ENCODE data around the gene EXT2. TPM values are rescaled to one million over a fixed set of nuclear protein-coding genes. Genes with fewer than 3 reads are reported as not detected.

Gene EXT2
- total and polyA plus RNA-seq, 2 donors from 2014 or later, result 29.8 to 54.1 TPM

DNA sequence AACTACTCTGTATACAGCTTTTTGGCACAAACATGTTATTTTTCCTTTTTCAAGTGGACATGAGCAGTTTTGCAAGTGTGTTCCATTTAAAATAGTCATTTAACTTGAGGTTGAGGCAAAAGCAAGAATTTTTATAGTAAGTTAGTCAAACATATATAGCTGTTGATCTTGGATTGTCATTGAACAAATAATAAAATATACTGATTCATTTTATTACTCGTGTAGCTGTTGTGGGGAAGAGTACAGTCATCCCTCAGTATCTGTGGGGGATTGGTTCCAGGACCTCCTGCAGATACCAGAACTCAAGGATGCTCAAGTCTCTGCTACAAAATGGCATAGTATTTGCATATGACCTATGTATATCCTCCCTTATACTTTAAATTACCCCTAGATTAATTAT lies 45.3 kb downstream of the EXT2 start:
- Histone ChIP-seq H3K27ac (ENCODE audit: low read depth in 2 of 2, low read length in 2 of 2) (no peak overlapping the region), H3K4me3 (ENCODE audit: low read length in 3 of 3) (no peak overlapping the region), H3K4me1 (ENCODE audit: control insufficient read depth in 2 of 3, insufficient read depth in 2 of 3, low read depth in 1 of 3, low read length in 3 of 3) (peaks cover 2 to 22% (median 13%) of the 10 kb centered on the region in 3 donors), H3K9me3 (ENCODE audit: control insufficient read depth in 2 of 3, insufficient read depth in 1 of 3, low read length in 3 of 3) (no peaks in the 10 kb centered on the region), H3K27me3 (ENCODE audit: control insufficient read depth, insufficient read depth, low read length) (no peaks in the 10 kb centered on the region), H3K9ac (ENCODE audit: low read length in 3 of 3) (no peak overlapping the region), H3K36me3 (ENCODE audit: control insufficient read depth in 2 of 3, insufficient read depth in 3 of 3, low read length in 3 of 3) (peaks cover 0 to 2% (median 0%) of the 10 kb centered on the region in 3 donors)
- TF ChIP-seq, protein P1, sequence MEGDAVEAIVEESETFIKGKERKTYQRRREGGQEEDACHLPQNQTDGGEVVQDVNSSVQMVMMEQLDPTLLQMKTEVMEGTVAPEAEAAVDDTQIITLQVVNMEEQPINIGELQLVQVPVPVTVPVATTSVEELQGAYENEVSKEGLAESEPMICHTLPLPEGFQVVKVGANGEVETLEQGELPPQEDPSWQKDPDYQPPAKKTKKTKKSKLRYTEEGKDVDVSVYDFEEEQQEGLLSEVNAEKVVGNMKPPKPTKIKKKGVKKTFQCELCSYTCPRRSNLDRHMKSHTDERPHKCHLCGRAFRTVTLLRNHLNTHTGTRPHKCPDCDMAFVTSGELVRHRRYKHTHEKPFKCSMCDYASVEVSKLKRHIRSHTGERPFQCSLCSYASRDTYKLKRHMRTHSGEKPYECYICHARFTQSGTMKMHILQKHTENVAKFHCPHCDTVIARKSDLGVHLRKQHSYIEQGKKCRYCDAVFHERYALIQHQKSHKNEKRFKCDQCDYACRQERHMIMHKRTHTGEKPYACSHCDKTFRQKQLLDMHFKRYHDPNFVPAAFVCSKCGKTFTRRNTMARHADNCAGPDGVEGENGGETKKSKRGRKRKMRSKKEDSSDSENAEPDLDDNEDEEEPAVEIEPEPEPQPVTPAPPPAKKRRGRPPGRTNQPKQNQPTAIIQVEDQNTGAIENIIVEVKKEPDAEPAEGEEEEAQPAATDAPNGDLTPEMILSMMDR (IDR thresholded peaks at IDR 0.05; ENCODE audit: borderline replicate concordance, extremely low read depth, insufficient read depth), result no peak
- DNase-seq (no peak), FAIRE-seq (no peak)
- intact Hi-C loops (cut with DNase I), result no loop called here

DNA sequence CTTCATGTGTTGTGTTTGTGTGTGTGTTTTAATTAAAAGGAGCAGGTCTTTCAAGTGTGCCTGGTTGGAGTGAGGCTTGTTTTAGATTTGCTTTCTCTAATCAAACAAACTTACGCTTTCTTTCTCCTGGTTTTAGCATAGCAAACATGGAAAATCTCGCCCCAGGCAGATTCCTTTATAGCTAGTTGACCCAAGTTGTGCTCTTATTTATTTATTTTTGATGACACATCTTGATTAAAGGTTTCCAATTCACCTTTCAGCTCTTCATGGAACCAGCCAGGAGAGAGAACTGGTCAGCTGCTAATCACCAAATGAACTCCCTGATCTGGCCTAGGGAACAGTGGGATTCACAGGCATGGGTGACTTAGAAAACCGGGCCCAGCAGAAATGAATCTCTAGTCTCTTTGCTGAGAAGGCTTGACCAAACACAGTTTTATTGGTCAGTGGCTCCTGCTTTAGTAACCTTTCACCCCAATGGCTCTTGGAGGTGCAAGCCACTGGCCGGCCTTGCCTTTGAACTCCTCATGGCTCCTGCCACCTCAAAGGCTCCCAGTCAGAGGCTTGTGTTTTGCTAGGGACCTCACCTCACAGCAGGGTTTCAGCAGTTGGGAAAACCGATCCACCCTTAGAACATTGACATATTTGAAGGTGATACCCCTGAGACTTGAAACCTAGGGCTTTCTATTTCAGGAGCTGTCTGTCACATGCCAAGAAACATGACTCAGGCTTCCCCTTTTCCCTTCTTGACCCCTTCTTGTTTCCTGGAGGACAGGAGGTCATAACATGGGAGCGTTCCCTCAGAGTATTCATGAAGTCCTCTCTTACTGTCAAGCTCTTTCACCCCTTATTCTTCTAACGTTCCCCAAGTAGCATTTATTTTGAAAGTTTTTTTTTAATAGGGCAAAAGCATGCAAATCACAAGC lies 48.8 kb downstream of the EXT2 start:
- Histone ChIP-seq H3K9me3 (ENCODE audit: control insufficient read depth in 2 of 3, insufficient read depth in 1 of 3, low read length in 3 of 3) (no peaks in the 10 kb centered on the region), H3K27me3 (ENCODE audit: control insufficient read depth, insufficient read depth, low read length) (no peaks in the 10 kb centered on the region), H3K4me3 (ENCODE audit: low read length in 3 of 3) (no peak overlapping the region), H3K27ac (ENCODE audit: low read depth in 2 of 2, low read length in 2 of 2) (no peak overlapping the region), H3K36me3 (ENCODE audit: control insufficient read depth in 2 of 3, insufficient read depth in 3 of 3, low read length in 3 of 3) (peaks cover 0 to 2% (median 0%) of the 10 kb centered on the region in 3 donors), H3K9ac (ENCODE audit: low read length in 3 of 3) (no peak overlapping the region), H3K4me1 (ENCODE audit: control insufficient read depth in 2 of 3, insufficient read depth in 2 of 3, low read depth in 1 of 3, low read length in 3 of 3) (peaks cover 0 to 22% (median 8%) of the 10 kb centered on the region in 3 donors)
- intact Hi-C loops (cut with DNase I), result no loop called here
- TF ChIP-seq, protein P1 (IDR thresholded peaks at IDR 0.05; ENCODE audit: borderline replicate concordance, extremely low read depth, insufficient read depth), result no peak
- no peak for DNase-seq
- FAIRE-seq, result no peak

DNA sequence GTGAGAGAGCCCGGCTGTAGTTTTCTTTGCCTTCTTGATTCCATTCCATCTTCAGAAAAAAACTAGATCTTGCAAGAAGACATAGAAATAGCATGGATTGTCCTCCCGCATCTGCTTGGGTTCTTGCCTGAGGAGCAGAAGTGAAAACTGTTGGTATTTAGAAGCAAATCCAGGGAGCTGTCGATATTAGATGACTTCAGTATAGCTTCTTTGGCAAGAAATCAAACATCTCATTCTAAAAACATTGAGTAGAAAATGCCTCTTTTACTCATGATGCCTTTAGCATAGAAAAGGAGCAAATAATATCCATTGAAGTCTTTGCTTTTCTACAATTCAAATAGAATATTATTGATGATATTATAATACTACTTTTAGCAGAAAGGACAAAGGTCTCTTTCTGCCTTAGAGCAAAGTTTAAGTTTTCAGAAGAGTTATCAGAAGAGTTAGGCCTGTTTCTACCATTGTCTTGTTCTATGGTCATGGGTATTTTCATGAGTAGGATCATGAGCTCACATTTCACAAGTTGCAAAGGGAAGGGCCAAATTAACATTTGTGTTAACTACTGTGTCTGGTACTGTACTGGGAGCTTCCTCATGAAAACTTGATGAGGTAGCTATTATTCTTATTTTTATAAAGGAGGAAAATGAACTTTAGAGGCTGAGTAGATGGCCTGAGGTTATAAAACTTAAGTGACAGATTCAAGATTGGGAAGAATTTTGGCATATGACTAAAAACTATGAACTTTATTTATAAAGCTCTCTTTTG lies 49.7 kb downstream of the EXT2 start:
- no peak for FAIRE-seq
- H3K4me1 ChIP-seq (ENCODE audit: control insufficient read depth in 2 of 3, insufficient read depth in 2 of 3, low read depth in 1 of 3, low read length in 3 of 3), result peaks cover 0 to 20% (median 5%) of the 10 kb centered on the region in 3 donors
- no peak overlapping the region for H3K9ac ChIP-seq (ENCODE audit: low read length in 3 of 3)
- H3K4me3 ChIP-seq (ENCODE audit: low read length in 3 of 3), result no peak overlapping the region
- H3K27ac ChIP-seq (ENCODE audit: low read depth in 2 of 2, low read length in 2 of 2), result no peak overlapping the region
- TF ChIP-seq, protein P1 (IDR thresholded peaks at IDR 0.05; ENCODE audit: borderline replicate concordance, extremely low read depth, insufficient read depth), result no peak
- H3K27me3 ChIP-seq (ENCODE audit: control insufficient read depth, insufficient read depth, low read length), result no peaks in the 10 kb centered on the region
- H3K36me3 ChIP-seq (ENCODE audit: control insufficient read depth in 2 of 3, insufficient read depth in 3 of 3, low read length in 3 of 3), result peaks cover 0 to 2% (median 0%) of the 10 kb centered on the region in 3 donors
- DNase-seq, result no peak
- H3K9me3 ChIP-seq (ENCODE audit: control insufficient read depth in 2 of 3, insufficient read depth in 1 of 3, low read length in 3 of 3), result no peaks in the 10 kb centered on the region
- intact Hi-C loops (cut with DNase I), result no loop called here

All from kidney (tissue), 14 donors.